ENCODE measurements around the gene SLC17A9. TPM values are rescaled to one million over a fixed set of nuclear protein-coding genes. Genes with fewer than 3 reads are reported as not detected.

The SLC17A9 gene
- total and polyA plus RNA-seq, 7 experiments from 2014 or later: 0.44 to 12.6 (median 3.5) TPM

- Histone ChIP-seq H3K36me3 (ENCODE audit: control insufficient read depth in 2 of 3, insufficient read depth in 3 of 3, low read length in 3 of 3) (no peaks in the 10 kb centered on the region), H3K27ac (ENCODE audit: low read depth, low read length) (no peak overlapping the region), H3K4me3 (ENCODE audit: low read length) (no peak overlapping the region), H3K4me1 (ENCODE audit: control insufficient read depth in 2 of 2, insufficient read depth in 2 of 2, low read length in 2 of 2) (no peaks in the 10 kb centered on the region), H3K27me3 (ENCODE audit: control insufficient read depth in 2 of 2, insufficient read depth in 2 of 2, low read length in 2 of 2) (no peaks in the 10 kb centered on the region), H3K9me3 (ENCODE audit: control insufficient read depth in 2 of 3, low read length in 3 of 3) (peaks cover 0 to 10% (median 0%) of the 10 kb centered on the region in 3 experiments)
- no peak overlapping the region for H3K4me3 Mint-ChIP-seq
- peaks cover 0 to 18% (median 11%) of the 10 kb centered on the region in 11 donors for H3K9me3 Mint-ChIP-seq
- H3K27ac Mint-ChIP-seq: no peak overlapping the region
- ChIA-PET POLR2A (interaction anchor here (0.8 kb wide), 1 partner anchor 10 kb away, joined by 4 read pairs; no protein-coding TSS in a partner anchor), CTCF (no interaction called here)
- peaks cover 0 to 12% (median 3%) of the 10 kb centered on the region in 5 donors for H3K36me3 Mint-ChIP-seq
- no peak for ATAC-seq
- intact Hi-C loops (cut with micrococcal nuclease): no loop called here
- DNase-seq: peak in 1 of 9 donors; percentile 2
- H3K27me3 Mint-ChIP-seq: peaks cover 20 to 47% (median 27%) of the 10 kb centered on the region in 5 donors
- peaks cover 0 to 6% (median 4%) of the 10 kb centered on the region in 7 donors for H3K4me1 Mint-ChIP-seq
These were observed 65.4 kb downstream of the SLC17A9 start for GRCh38 chr20:63017826-63018411.

Other genes with a start within 250 kb of the SLC17A9 start
- gene NTSR1, start 243.9 kb upstream of the SLC17A9 start, total RNA-seq: under 1 TPM in 4 of 5 experiments, not detected in 1; 0.11 to 0.78 (median 0.14) TPM
- gene NTSR1, start 243.9 kb upstream of the SLC17A9 start, polyA plus RNA-seq: not detected
- gene MRGBP, start 156.2 kb upstream of the SLC17A9 start, total RNA-seq: 10 to 100 TPM in 3 of 5 experiments, 1 to 10 TPM in 2; 9.4 to 15.4 (median 12.2) TPM
- gene MRGBP, start 156.2 kb upstream of the SLC17A9 start, polyA plus RNA-seq: 10 to 100 TPM in 1 of 2 donors, 1 to 10 TPM in 1; 8.1 to 12.6 TPM
- 10 to 100 TPM; 52.3 to 82.7 (median 70.5) TPM for gene OGFR, start 147.9 kb upstream of the SLC17A9 start, total RNA-seq
- 10 to 100 TPM; 34.5 to 69.6 TPM for gene OGFR, start 147.9 kb upstream of the SLC17A9 start, polyA plus RNA-seq
- under 1 TPM in 2 of 5 experiments, not detected in 3; 0.32 to 0.59 TPM for gene COL9A3, start 135.7 kb upstream of the SLC17A9 start, total RNA-seq
- not detected for gene COL9A3, start 135.7 kb upstream of the SLC17A9 start, polyA plus RNA-seq
- 10 to 100 TPM in 2 of 5 experiments, 1 to 10 TPM in 3; 3.7 to 10.8 (median 7.5) TPM for gene TCFL5, start 90.9 kb upstream of the SLC17A9 start, total RNA-seq
- 1 to 10 TPM in 1 of 2 donors, under 1 TPM in 1; 0.91 to 1.9 TPM for gene TCFL5, start 90.9 kb upstream of the SLC17A9 start, polyA plus RNA-seq
- gene DIDO1, start 26.2 kb upstream of the SLC17A9 start, total RNA-seq: 100 to 1,000 TPM in 2 of 5 experiments, 10 to 100 TPM in 3; 66.1 to 139 (median 77.4) TPM
- 10 to 100 TPM; 36.6 to 58.4 TPM for gene DIDO1, start 26.2 kb upstream of the SLC17A9 start, polyA plus RNA-seq
- gene GID8, start 14.6 kb upstream of the SLC17A9 start, total RNA-seq: 10 to 100 TPM; 32.1 to 48.0 (median 40.7) TPM
- gene GID8, start 14.6 kb upstream of the SLC17A9 start, polyA plus RNA-seq: 10 to 100 TPM; 19.6 to 22.9 TPM
- gene BHLHE23, start 54.3 kb downstream of the SLC17A9 start, total RNA-seq: not detected
- not detected for gene BHLHE23, start 54.3 kb downstream of the SLC17A9 start, polyA plus RNA-seq